Right cardiac atrium (tissue), 5 donors: ENCODE data around the gene PHACTR1. TPM values are rescaled to one million over a fixed set of nuclear protein-coding genes. Genes with fewer than 3 reads are reported as not detected.

Experiments
- ATAC-seq, 2 donors: fragments of 200-7000 bp; cut with Tn5 transposase; one replicate each; pipeline versions ENCODE4 v1.8.0 to v1.9.1; 2020; ENCODE audit warnings: moderate library complexity in 2 of 2, mild to moderate bottlenecking in 1 of 2
- DNase-seq, 3 donors: peaks; one replicate each; pipeline ENCODE4 v3.0.0-alpha.2; 2020
- H3K27ac ChIP-seq: one replicate; pipeline ENCODE4 v1.5.1; 2013; ENCODE audit warnings: mild to moderate bottlenecking, low read length, control low read depth, moderate library complexity
- H3K27me3 ChIP-seq: one replicate; pipeline ENCODE4 v1.6.1; 2013; ENCODE audit not compliant: control insufficient read depth, insufficient read depth
- H3K4me1 ChIP-seq: one replicate; pipeline ENCODE4 v1.6.1; 2013; ENCODE audit warnings: low read length; ENCODE audit not compliant: control insufficient read depth, insufficient read depth
- H3K4me3 ChIP-seq: one replicate; pipeline ENCODE4 v1.5.1; 2013; ENCODE audit warnings: low read length, control low read depth
- H3K9me3 ChIP-seq: one replicate; pipeline ENCODE4 v1.6.1; 2013; ENCODE audit warnings: low read length; ENCODE audit not compliant: control insufficient read depth
- WGBS: extraction: QIAGEN DNeasy Blood & Tissue Kit; methylation state at CpG from one replicate; pipeline ENCODE4 v1.1.7; 2013; 5-methylcytosine and 5-hydroxymethylcytosine counted together
- intact Hi-C, 4 donors: fragments of 100-400 bp; cut with DNase I; formaldehyde crosslinking; loops; one replicate each; pipeline versions ENCODE4 v1.11.0 to v1.14.0; 2022 to 2023
- polyA plus RNA-seq: library from polyadenylated mRNA; stranded (reverse); fragments of 200-250 nt; gene quantifications from one replicate; pipeline ENCODE4 v1.2.3, GENCODE V29; 2013
- total RNA-seq, 4 donors: library from RNA; stranded (reverse); fragmentation: NEBNext Ultra II Directional; extraction: Animal tissue kit (Norgen Biotek cat#: 25700); gene quantifications; one replicate each; pipeline ENCODE4 v1.2.1, GENCODE V29; 2021
- donor health status: healthy with polysubstance abuse.
- donor health status: DM: no; HTN: yes; CAD: no.
- donor health status: DM: no; HTN: no; CAD: no.
- donor health status: DM: no; HTN: yes; CAD: no; lungs with severe emphysema.
- donor health status: DM: yes; HTN: yes; CAD: no.

PHACTR1 gene
- total and polyA plus RNA-seq, 5 donors, result 7.3 to 29.4 (median 25.1) TPM

- DNase-seq, result no peak
- ATAC-seq, result no peak
- H3K4me1 ChIP-seq, result no peaks in the 10 kb centered on the region
- no peaks in the 10 kb centered on the region for H3K9me3 ChIP-seq
- no peaks in the 10 kb centered on the region for H3K27me3 ChIP-seq
- WGBS, result 64% methylated on average over 3 of the region's 3 CpGs
- H3K27ac ChIP-seq, result no peak overlapping the region
- H3K4me3 ChIP-seq, result no peak overlapping the region
- intact Hi-C loops, result no loop called here
Observed at GRCh38 chr6:12803486-12803885, 86.9 kb downstream of the PHACTR1 start.

GRCh38 chr6:12804952-12805645 lies 88.5 kb downstream of the PHACTR1 start:
- Histone ChIP-seq H3K27me3 (no peaks in the 10 kb centered on the region), H3K27ac (no peak overlapping the region), H3K4me1 (no peaks in the 10 kb centered on the region), H3K9me3 (no peaks in the 10 kb centered on the region), H3K4me3 (no peak overlapping the region)
- ATAC-seq (no peak), DNase-seq (no peak)
- intact Hi-C loops, result no loop called here
- WGBS, result 38% methylated on average over 7 of the region's 7 CpGs

DNA sequence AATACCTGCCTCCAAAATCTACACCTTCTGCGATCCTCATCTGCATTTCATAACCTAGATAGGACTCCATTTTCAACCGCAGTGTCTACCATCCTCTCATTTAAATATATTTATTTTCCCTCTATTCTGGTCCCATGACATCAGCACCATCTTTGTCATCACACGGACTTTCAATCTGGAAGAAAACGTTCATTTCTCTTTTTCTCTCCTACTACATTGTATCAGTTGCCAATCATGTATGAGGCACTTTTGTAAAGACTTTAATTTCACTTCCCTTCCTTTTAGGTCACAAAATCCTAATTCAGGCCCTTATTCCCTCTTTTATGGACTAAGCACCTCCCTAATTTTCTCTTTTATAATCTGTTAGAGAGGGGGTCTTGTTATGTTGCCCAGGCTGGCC lies 89.6 kb downstream of the PHACTR1 start:
- Histone ChIP-seq H3K27me3 (no peaks in the 10 kb centered on the region), H3K27ac (no peak overlapping the region), H3K4me1 (no peaks in the 10 kb centered on the region), H3K4me3 (no peak overlapping the region), H3K9me3 (no peaks in the 10 kb centered on the region)
- WGBS, result 75% methylated on average over 4 of the region's 4 CpGs
- ATAC-seq (no peak), DNase-seq (no peak)
- intact Hi-C loops, result no loop called here

GRCh38 chr6:12806796-12807195 lies 90.2 kb downstream of the PHACTR1 start:
- intact Hi-C loops, result no loop called here
- Histone ChIP-seq H3K27me3 (no peaks in the 10 kb centered on the region), H3K9me3 (no peaks in the 10 kb centered on the region), H3K27ac (no peak overlapping the region), H3K4me3 (no peak overlapping the region), H3K4me1 (no peaks in the 10 kb centered on the region)
- ATAC-seq (no peak), DNase-seq (no peak)
- WGBS, result 56% methylated on average over 1 of the region's 1 CpG

DNA sequence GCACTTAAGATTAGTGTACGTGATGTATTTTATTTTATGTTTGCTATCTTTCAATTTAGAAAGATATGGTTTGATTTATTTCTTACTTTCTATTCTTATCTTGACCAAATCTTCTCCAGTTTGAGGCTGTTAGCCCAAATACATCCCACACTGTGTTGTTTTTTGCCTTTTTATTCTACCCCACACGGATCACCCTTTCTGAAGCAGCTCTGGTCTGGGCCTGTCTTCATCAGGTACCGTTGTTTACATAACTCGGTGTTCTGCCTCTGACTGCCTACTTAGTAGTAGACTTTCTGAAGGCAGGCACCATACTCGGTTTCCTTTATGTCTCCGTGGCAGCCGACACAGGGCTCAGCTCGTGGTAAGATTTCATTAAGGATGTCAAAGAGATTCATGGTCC lies 95.0 kb downstream of the PHACTR1 start:
- no peak overlapping the region for H3K27ac ChIP-seq
- no peaks in the 10 kb centered on the region for H3K9me3 ChIP-seq
- ATAC-seq (no peak), DNase-seq (no peak)
- 80% methylated on average over 8 of the region's 8 CpGs for WGBS
- no peaks in the 10 kb centered on the region for H3K27me3 ChIP-seq
- no peaks in the 10 kb centered on the region for H3K4me1 ChIP-seq
- H3K4me3 ChIP-seq, result no peak overlapping the region
- intact Hi-C loops, result no loop called here

- Histone ChIP-seq H3K27ac (no peak overlapping the region), H3K9me3 (no peaks in the 10 kb centered on the region), H3K4me3 (no peak overlapping the region), H3K27me3 (no peaks in the 10 kb centered on the region), H3K4me1 (no peaks in the 10 kb centered on the region)
- intact Hi-C loops, result no loop called here
- ATAC-seq (no peak), DNase-seq (no peak)
- WGBS, result 97% methylated on average over 2 of the region's 2 CpGs
Observed at GRCh38 chr6:12813321-12813720, 96.8 kb downstream of the PHACTR1 start.

- H3K4me3 ChIP-seq, result no peak overlapping the region
- no peaks in the 10 kb centered on the region for H3K9me3 ChIP-seq
- H3K27me3 ChIP-seq, result no peaks in the 10 kb centered on the region
- intact Hi-C loops, result no loop called here
- DNase-seq, result no peak
- WGBS, result 95% methylated on average over 2 of the region's 2 CpGs
- no peaks in the 10 kb centered on the region for H3K4me1 ChIP-seq
- ATAC-seq, result no peak
- no peak overlapping the region for H3K27ac ChIP-seq
Observed at GRCh38 chr6:12814015-12814414, 97.4 kb downstream of the PHACTR1 start.

- intact Hi-C loops, result no loop called here
- Histone ChIP-seq H3K27me3 (no peaks in the 10 kb centered on the region), H3K4me3 (no peak overlapping the region), H3K4me1 (no peaks in the 10 kb centered on the region), H3K27ac (no peak overlapping the region), H3K9me3 (no peaks in the 10 kb centered on the region)
- DNase-seq (no peak), ATAC-seq (no peak)
- 76% methylated on average over 2 of the region's 2 CpGs for WGBS
Observed at GRCh38 chr6:12815089-12815488, 98.5 kb downstream of the PHACTR1 start.

DNA sequence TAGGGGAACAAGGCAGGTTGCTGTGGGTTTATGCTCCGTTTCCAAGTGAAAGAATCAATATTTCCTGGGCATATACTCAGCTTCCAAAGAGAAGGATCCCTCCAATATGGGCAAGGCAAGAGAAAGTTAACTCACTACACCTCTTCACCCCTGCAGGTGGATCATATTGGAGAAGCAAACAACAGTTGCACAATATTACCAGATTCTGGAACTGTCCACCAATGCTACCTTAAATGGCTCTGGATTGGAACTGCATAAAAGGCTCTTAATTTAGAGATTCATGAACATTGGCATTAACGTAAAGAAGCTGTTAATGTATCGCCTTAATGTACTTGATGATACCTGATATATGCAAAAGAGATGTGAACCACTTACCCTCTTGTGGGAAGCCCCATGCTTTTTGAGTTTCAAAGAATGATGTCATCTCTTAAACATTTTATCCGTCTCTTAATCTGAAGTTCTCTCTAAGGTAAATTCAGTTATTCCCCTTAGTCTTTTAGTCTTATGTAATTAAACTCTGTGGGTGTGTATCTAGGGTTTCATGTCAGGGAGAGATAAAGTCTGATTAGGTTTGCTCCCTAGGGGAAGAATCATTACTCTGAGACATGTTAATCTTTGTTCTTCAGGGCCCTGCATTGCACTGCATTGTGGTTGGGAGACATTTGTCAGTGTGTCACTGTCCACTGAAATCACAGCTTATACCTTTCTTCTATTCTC lies 99.5 kb downstream of the PHACTR1 start:
- Histone ChIP-seq H3K27ac (no peak overlapping the region), H3K27me3 (no peaks in the 10 kb centered on the region), H3K4me1 (no peaks in the 10 kb centered on the region), H3K4me3 (no peak overlapping the region), H3K9me3 (no peaks in the 10 kb centered on the region)
- ATAC-seq (no peak), DNase-seq (no peak)
- intact Hi-C loops, result no loop called here
- WGBS, result 73% methylated on average over 4 of the region's 4 CpGs

- Histone ChIP-seq H3K4me3 (no peak overlapping the region), H3K27ac (no peak overlapping the region), H3K4me1 (no peaks in the 10 kb centered on the region), H3K27me3 (no peaks in the 10 kb centered on the region), H3K9me3 (no peaks in the 10 kb centered on the region)
- intact Hi-C loops, result no loop called here
- ATAC-seq (no peak), DNase-seq (no peak)
- 28% methylated on average over 1 of the region's 1 CpG for WGBS
Observed at GRCh38 chr6:12818324-12818723, 101.8 kb downstream of the PHACTR1 start.

- Histone ChIP-seq H3K4me3 (no peak overlapping the region), H3K27ac (no peak overlapping the region), H3K9me3 (no peaks in the 10 kb centered on the region), H3K4me1 (no peaks in the 10 kb centered on the region), H3K27me3 (no peaks in the 10 kb centered on the region)
- DNase-seq (no peak), ATAC-seq (no peak)
- WGBS, result 84% methylated on average over 8 of the region's 8 CpGs
- intact Hi-C loops, result no loop called here
Observed at GRCh38 chr6:12823847-12824246, 107.3 kb downstream of the PHACTR1 start.
